Esophagus muscularis mucosa (tissue), 4 donors: ENCODE data around the gene TMEM229B. TPM values are rescaled to one million over a fixed set of nuclear protein-coding genes. Genes with fewer than 3 reads are reported as not detected.

Experiments
- DNase-seq: peaks from one replicate; pipeline ENCODE4 v3.0.0-alpha.2; 2017; ENCODE audit errors: extremely low spot score
- H3K27ac ChIP-seq, 4 donors: fragments of 200-600 bp; sonication (generic); replicated peaks in 1 of 4; 1 replicate in 3 of 4; 2 replicates in 1 of 4; pipeline ENCODE4 v1.5.1; 2016 to 2019; ENCODE audit warnings: mild to moderate bottlenecking in 1 of 4
- H3K27me3 ChIP-seq, 4 donors: fragments of 200-600 bp; sonication (generic); one replicate each; pipeline versions ENCODE4 v1.5.1 to v1.6.0; 2016 to 2019
- H3K36me3 ChIP-seq, 4 donors: fragments of 200-600 bp; sonication (generic); one replicate each; pipeline ENCODE4 v1.5.1; 2016 to 2019
- H3K4me1 ChIP-seq, 4 donors: fragments of 200-600 bp; sonication (generic); one replicate each; pipeline ENCODE4 v1.5.1; 2016 to 2019
- H3K4me3 ChIP-seq, 4 donors: fragments of 200-600 bp; sonication (generic); 1 replicate in 2 of 4; 2 replicates in 2 of 4; pipeline ENCODE4 v1.5.1; 2016 to 2019; ENCODE audit warnings: mild to moderate bottlenecking in 4 of 4, moderate library complexity in 1 of 4
- H3K9me3 ChIP-seq, 4 donors: fragments of 200-600 bp; sonication (generic); 1 replicate in 3 of 4; 2 replicates in 1 of 4; pipeline ENCODE4 v1.5.1; 2016 to 2019
- CTCF ChIP-seq, 3 experiments: fragments of 200-600 bp in 2 of 3; fragments of 450-650 bp in 1 of 3; sonication (generic) in 2 of 3; IDR thresholded peaks; one replicate each; pipeline ENCODE4 v1.5.1; 2017 to 2019; ENCODE audit warnings: antibody characterized with exemption in 3 of 3, mild to moderate bottlenecking in 2 of 3, moderate library complexity in 1 of 3
- EP300 ChIP-seq: sonication (generic); formaldehyde crosslinking; IDR thresholded peaks from one replicate; pipeline ENCODE4 v1.6.1; 2017; ENCODE audit warnings: antibody characterized with exemption
- POLR2A ChIP-seq: fragments of 450-650 bp; IDR thresholded peaks from one replicate; pipeline ENCODE4 v1.6.1; 2017; ENCODE audit warnings: antibody characterized with exemption, moderate library complexity, mild to moderate bottlenecking, low read depth
- POLR2AphosphoS5 ChIP-seq, 2 donors: sonication (generic); formaldehyde crosslinking; IDR thresholded peaks; one replicate each; pipeline ENCODE4 v1.6.1; 2017; ENCODE audit warnings: antibody characterized with exemption in 2 of 2
- WGBS: methylation state at CpG from one replicate; pipeline ENCODE4 v1.1.5; 2018; 5-methylcytosine and 5-hydroxymethylcytosine counted together
- intact Hi-C: fragments of 100-400 bp; cut with DNase I; formaldehyde crosslinking; loops from one replicate; pipeline ENCODE4 v1.15.1; 2023
- total RNA-seq, 4 donors: library from RNA; depleted of rRNA; stranded (reverse); fragments of >200 nt; gene quantifications; one replicate each; pipeline versions ENCODE4 v1.1.0 to v1.2.1, GENCODE V29; 2016

The TMEM229B gene
- total RNA-seq, 4 donors from 2014 or later: 2.0 to 4.2 (median 3.4) TPM

- no peak for DNase-seq
- Histone ChIP-seq H3K36me3 (no peaks in the 10 kb centered on the region), H3K27ac (no peak overlapping the region), H3K4me1 (no peaks in the 10 kb centered on the region), H3K9me3 (no peaks in the 10 kb centered on the region), H3K4me3 (no peak overlapping the region), H3K27me3 (no peaks in the 10 kb centered on the region)
- intact Hi-C loops: no loop called here
- TF ChIP-seq EP300 (no peak), CTCF (IDR thresholded peaks at IDR 0.05) (no peak), POLR2A (no peak), POLR2AphosphoS5 (IDR thresholded peaks at IDR 0.05) (no peak)
- 81% methylated on average over 4 of the region's 4 CpGs for WGBS
Measured at GRCh38 chr14:67501670-67502069, 13.1 kb upstream of the TMEM229B start.

- no peak overlapping the region for H3K4me3 ChIP-seq
- H3K27me3 ChIP-seq: no peaks in the 10 kb centered on the region
- no peaks in the 10 kb centered on the region for H3K4me1 ChIP-seq
- intact Hi-C loops: no loop called here
- H3K36me3 ChIP-seq: no peaks in the 10 kb centered on the region
- WGBS: 76% methylated on average over 3 of the region's 3 CpGs
- H3K27ac ChIP-seq: no peak overlapping the region
- no peak for TF ChIP-seq POLR2AphosphoS5 (IDR thresholded peaks at IDR 0.05)
- H3K9me3 ChIP-seq: no peaks in the 10 kb centered on the region
- no peak for DNase-seq
Measured at GRCh38 chr14:67500981-67501380, 12.5 kb upstream of the TMEM229B start.

- Histone ChIP-seq H3K27me3 (no peaks in the 10 kb centered on the region), H3K36me3 (no peaks in the 10 kb centered on the region), H3K9me3 (peaks cover 0 to 14% (median 11%) of the 10 kb centered on the region in 4 donors), H3K4me1 (no peaks in the 10 kb centered on the region), H3K27ac (no peak overlapping the region), H3K4me3 (no peak overlapping the region)
- TF ChIP-seq POLR2A: no peak
- no peak for TF ChIP-seq CTCF (IDR thresholded peaks at IDR 0.05)
- no peak for TF ChIP-seq EP300
- TF ChIP-seq POLR2AphosphoS5 (IDR thresholded peaks at IDR 0.05): no peak
- no peak for DNase-seq
- intact Hi-C loops: no loop called here
- WGBS: 98% methylated on average over 4 of the region's 4 CpGs
Measured at GRCh38 chr14:67497716-67498115, 9.2 kb upstream of the TMEM229B start.

- H3K9me3 ChIP-seq: peaks cover 0 to 15% (median 11%) of the 10 kb centered on the region in 4 donors
- H3K27me3 ChIP-seq: no peaks in the 10 kb centered on the region
- DNase-seq: no peak
- intact Hi-C loops: no loop called here
- no peaks in the 10 kb centered on the region for H3K36me3 ChIP-seq
- H3K27ac ChIP-seq: no peak overlapping the region
- WGBS: 73% methylated on average over 7 of the region's 13 CpGs
- no peaks in the 10 kb centered on the region for H3K4me1 ChIP-seq
- TF ChIP-seq EP300: no peak
- no peak for TF ChIP-seq POLR2A
- no peak for TF ChIP-seq POLR2AphosphoS5 (IDR thresholded peaks at IDR 0.05)
- no peak for TF ChIP-seq CTCF (IDR thresholded peaks at IDR 0.05)
- no peak overlapping the region for H3K4me3 ChIP-seq
Measured at GRCh38 chr14:67497216-67497615, 8.7 kb upstream of the TMEM229B start.

- no peaks in the 10 kb centered on the region for H3K36me3 ChIP-seq
- 100% methylated on average over 1 of the region's 1 CpG for WGBS
- no peaks in the 10 kb centered on the region for H3K27me3 ChIP-seq
- intact Hi-C loops: no loop called here
- no peaks in the 10 kb centered on the region for H3K4me1 ChIP-seq
- TF ChIP-seq POLR2AphosphoS5 (IDR thresholded peaks at IDR 0.05) (no peak), EP300 (no peak), POLR2A (no peak)
- H3K27ac ChIP-seq: no peak overlapping the region
- H3K4me3 ChIP-seq: no peak overlapping the region
- peaks cover 0 to 15% (median 11%) of the 10 kb centered on the region in 4 donors for H3K9me3 ChIP-seq
- no peak for DNase-seq
Measured at GRCh38 chr14:67495827-67496226, 7.3 kb upstream of the TMEM229B start.

- Histone ChIP-seq H3K36me3 (no peaks in the 10 kb centered on the region), H3K4me1 (peaks cover 0 to 3% (median 0%) of the 10 kb centered on the region in 4 donors), H3K27ac (no peak overlapping the region), H3K9me3 (peaks cover 0 to 15% (median 11%) of the 10 kb centered on the region in 4 donors), H3K4me3 (no peak overlapping the region), H3K27me3 (no peaks in the 10 kb centered on the region)
- intact Hi-C loops: no loop called here
- no peak for TF ChIP-seq POLR2AphosphoS5 (IDR thresholded peaks at IDR 0.05)
- TF ChIP-seq EP300: no peak
- TF ChIP-seq POLR2A: no peak
- TF ChIP-seq CTCF (IDR thresholded peaks at IDR 0.05): no peak
- 92% methylated on average over 7 of the region's 8 CpGs for WGBS
- no peak for DNase-seq
Measured at GRCh38 chr14:67493092-67493717, 4.7 kb upstream of the TMEM229B start.
